SKM-1 treated with dmso at 0.1 percent for 144 hours (cell line): ENCODE data around the gene ATP11A.

Experiments
- DNase-seq: peaks from one replicate; lab custom pipeline; 2025; ENCODE audit not compliant: unreplicated experiment; lab: John Stamatoyannopoulos, UW

Gene ATP11A

DNA sequence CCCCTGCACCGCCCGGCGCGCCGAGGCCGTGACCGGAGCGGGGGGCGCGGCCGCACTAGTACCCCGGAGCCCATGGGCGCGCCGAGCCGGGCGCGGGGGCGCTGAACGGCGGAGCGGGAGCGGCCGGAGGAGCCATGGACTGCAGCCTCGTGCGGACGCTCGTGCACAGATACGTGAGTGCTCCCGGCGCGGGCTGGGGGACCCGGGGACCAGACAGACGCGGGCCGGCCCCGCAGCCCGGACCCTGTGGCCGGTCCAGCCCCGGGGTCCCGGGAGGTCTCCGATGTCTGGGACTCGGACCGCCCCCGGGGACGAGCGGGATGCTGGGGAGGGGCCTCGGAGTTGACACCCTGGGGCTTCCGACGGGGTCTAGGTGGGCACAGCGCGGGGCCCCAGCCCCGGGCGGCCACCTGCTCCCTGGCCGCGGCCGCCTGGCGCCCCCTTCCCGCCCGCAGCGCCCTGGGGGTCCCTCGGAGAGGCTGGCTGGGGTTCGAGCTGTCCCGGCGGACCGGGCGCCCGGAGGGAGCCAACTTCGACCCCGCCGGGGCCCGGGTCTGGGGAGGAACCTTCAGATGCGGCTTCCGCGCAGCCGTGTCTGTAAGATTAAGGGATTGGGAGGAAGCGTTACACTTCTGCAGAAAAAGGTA is 568 bp downstream of the ATP11A start:
- DNase-seq: no peak

DNA sequence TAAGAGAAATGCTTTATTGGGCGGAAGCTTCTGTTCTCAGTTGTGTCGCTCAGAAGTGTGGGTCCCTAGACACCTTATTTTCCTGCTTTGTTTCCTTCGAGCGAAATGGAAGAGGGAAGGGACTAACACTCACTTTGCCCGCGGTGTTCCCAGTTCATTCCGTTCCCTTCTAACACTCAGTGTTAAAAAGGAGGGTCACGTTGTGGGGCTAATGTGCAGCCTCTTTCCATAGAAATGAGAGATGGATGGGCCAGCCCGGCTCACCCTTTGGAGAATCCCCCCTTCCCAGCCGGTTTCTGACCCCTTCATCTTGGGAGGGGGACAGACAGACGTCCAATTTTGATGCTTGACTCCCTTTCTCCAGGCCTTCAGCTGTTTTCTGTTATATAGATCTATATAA is 2.3 kb downstream of the ATP11A start:
- DNase-seq: no peak

DNA sequence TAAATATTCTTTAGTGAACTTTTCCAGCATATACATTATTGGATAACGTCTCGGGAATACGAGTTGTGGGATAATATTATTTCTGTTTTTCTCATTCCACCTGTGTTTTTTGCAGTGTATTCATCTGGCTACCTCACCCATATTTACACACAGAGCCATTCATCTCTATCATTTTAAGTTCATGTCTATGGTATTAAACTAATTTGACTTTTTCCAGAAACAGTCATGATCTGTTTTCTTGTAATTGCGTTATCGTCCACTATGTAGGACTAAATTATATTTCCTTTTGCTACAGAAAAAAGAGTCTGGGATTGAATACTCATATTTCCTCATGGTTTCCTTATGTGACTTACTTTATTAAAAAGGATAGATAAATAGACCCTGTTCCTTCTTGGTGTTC is 2.7 kb downstream of the ATP11A start:
- no peak for DNase-seq

DNA sequence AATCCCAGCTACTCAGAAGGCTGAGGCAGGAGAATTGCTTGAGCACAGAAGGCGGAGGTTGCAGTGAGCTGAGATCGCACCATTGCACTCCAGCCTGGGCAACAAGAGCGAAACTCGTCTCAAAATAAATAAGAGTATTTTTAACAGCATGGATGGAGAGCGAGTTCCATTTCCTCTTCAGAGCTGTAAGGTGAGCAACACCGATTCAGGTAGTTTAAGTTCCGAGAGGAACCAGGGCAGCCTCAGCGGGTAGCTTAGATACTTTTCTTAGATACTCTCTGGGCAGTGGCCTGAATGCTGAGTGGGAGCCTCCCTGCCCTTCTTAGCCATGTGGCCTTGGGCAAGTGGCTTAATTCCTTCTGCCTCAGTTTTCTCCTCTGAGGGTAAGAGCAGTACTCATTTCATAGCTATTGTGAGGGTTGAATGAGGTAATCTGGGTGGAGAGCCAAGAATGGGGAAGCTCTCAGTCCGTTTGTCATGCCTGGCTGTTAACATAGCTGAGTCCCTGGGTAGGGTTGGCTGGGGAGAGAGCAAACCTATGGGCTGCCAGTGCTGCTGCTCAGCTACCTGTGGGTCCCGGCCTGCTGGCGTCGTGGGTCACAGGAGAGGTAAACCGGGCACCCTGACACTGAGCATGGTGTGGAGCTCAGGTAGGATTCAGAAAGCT is 4.1 kb downstream of the ATP11A start:
- peak; percentile 94 for DNase-seq

DNA sequence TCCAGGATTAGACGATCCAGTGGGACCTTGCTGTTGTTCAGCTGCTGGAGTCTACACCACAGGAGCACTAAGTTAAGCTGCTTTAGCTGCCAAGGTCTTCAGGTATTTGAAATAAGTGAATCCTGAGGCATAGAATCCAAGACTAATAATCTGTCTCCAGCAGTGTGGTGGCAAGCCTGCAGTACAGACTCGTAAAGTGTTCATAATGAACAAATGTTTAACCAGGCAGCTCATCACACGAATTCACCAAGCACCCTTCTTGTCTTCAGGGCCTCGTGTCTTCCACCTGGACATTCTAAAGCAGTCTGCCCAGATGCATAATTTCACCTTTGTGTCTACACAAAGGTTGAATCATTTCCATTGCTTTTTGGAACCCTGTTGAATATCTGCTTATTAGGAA is 5.3 kb downstream of the ATP11A start:
- DNase-seq: no peak

DNA sequence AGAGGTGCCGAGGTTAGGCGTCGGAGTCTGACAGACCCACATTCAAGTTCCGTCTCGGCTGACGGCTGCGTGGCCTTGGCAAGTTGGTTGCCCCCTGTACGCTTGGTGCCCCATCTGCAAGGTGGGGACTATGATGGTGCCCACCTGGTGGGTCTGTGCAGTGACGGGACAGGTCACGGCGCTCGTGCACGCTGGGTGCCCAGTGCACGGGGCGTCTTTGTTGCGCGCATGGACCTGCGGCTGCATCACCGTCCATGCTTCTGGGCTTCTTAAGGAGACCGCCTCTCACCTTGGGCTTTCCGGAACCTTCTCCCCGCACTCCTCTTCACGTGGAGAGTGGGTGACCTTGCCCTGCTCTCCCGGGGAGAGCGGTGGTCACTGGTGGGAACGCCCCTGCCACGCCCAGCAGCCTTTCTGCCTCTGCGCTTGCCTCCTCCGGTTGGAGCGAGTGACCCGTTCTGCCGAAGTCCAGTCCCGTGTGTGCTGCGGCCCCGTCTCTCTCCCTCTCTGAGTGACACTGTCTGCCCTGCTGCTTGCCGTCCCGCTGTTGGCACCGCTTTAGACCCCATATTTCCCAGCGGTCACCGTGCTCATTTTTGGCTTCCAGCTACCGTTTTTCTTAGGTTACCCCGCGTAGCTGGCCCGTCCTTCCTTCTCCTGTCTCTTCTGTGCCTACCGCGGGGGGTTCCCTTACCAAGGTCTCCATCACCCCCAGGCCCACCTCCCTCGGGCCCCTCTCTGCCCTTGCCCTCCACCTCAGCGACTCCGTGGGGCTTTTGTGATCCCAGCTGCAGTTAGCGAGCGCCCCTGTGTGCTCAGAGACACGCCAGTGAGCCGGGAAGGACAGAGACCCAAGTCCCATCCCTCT is 6.4 kb downstream of the ATP11A start:
- DNase-seq: no peak

DNA sequence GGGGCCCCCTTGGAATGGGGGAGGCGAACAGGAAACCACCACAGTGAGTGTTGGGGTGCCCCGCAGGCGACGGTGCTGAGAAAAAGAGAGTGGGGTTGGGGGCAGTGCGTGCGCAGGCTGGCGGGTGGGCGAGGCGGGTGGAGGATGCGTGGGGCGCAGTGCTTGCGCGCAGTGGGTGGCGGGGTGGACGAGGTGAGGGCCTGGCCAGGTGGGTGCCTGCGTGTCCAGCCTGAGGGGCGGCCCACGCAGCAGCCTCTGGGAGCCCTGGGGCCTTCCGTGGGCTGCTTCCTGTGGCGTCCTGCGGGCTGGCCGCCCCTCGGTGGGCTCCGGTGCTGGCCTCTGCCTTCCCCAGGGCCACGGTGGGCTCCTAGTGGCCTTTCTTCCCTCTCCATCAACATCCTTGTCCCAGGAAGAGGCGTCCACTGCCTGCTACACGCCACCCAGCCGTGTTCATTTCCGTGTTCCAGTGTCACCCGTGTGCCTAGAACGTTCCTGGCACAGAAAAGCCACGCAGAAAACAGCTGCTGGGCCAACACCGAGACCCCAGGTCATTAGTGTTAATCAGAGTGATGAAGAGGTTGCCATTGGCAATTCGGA is 7.1 kb downstream of the ATP11A start:
- no peak for DNase-seq

DNA sequence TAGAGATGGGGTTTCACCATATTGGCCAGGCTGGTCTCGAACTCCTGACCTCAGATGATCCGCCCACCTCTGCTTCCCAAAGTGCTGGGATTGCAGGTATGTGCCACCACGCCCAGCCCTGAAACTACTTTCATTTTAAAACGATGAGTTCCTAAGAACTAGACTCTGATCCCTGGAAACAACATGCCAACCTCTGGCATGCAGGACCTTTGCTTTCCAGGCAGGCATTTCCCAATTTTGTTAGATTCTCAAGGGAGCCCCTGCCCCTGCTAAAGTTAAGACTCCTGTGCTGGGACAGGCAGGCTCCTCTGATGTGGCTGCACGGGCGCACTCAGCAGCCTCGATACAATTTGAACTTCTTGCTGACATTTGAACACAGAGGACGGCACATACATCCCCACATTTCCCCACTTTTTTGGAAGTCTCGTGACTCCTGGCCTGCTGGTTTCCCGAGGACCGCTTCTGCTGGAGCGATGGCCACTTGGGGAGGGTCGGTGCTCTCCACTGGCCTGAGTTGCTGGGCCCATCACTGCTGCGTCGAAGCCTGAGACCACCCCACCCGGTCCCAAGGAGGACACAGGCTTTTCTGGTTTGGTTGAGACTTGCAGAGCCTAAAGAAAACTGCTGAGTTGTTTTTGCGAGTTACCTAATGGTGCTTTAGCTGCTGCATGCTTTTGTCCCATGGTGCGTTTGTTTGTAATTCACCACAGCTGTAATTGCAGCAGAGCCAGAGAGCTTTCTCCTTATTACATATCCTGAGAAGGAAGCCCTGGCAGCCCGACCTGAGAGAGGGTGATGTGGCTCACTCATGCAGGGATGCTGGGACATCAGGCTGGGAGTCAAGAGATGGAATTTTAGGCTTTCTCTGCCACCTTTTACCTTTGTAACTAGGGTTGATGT is 8.2 kb downstream of the ATP11A start:
- DNase-seq: no peak

DNA sequence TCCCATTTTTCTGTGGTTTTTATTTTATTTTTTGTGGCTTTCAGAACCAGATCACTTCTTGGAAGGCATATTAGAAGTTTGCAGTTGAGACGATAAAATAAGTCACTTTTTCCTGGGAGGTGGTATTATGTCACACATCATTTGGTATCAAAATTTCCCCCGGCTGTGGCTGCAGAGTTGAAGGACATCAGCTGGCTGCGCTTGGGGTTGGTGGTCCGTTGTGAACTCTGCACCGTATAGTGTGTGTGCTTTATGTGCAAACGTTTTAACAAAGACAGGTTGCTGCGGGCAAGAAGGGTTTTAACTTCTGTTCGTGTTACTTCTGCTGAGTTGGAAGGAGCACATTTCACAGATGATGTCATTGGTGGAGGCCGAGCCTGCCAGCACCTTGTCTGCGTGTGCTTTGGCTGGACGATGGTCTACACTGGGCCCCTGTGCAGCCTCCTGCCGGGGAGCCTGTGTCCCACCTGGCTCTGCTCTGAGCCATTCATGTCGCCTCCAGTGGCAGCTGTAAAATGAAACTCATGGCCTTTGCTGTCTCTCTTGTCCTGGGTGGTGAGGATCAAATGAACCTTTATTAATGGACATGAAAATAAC is 9.6 kb downstream of the ATP11A start:
- no peak for DNase-seq

DNA sequence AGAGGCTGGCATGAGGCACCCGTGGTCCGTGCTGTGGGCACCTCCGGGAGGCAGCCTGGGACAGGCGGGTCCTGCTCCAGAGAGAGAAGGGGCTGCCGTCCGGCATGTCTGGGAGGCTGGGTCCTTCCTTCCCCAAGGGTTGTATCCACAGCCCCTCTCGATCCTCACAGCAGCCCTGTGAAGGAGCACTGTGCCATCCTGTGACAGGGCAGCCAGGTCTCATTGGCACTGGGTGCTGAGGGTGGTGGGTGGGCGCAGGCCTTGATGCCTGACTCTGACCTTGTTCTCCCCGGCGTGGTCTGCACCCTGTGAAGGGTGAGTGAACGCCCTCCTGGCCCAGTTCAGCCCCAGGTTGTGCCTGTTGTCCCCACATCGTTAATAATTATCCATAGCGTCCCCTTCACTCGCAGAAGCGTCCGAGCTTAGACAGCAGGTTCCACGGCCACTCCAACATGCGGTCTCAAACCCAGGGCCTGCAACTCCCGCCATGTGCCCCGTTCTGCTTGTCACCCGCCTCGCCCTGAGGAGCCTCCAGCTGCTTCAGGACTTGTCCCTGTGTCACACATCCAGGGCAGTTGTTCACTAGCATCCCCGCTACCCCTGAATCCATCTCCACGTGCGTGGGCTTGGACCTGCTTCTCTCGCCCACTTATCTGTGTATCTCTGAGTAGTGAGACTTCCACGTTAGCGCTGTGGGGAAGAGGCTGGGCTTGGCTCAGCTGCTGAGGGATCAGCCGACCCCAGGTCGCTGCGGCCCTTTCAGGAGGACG is 10.6 kb downstream of the ATP11A start:
- DNase-seq: no peak

DNA sequence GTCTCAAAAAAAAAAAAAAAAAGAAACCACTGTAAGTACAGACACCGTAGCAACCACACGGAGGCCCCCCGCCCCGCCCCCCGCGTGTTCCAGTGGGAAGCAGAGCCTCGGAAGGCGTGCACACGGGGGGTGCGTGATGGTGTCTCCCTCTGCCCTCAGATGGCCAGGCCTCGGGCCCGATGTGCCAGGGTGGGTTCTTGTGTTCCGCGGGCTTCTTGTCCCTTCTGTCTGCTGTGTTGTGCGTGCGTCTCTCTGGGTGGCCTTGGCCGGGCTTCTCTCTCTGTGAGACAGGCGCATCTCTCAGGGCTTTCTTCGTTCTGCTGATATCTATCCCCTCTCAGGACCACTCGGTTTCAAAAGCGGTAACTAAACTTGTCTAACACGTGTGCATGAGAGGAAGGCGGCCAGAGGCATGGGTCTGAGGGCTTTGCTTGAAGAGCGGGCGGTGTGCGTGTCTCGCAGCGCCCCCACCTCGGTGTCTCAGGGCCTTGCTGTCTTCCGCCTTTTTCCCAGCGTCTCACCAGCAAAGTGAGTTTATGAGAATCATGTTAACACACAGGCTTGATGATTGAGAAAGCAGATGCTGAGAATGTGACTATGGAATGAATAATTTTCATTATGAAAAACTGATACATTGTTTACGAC is 12.6 kb downstream of the ATP11A start:
- DNase-seq: no peak

DNA sequence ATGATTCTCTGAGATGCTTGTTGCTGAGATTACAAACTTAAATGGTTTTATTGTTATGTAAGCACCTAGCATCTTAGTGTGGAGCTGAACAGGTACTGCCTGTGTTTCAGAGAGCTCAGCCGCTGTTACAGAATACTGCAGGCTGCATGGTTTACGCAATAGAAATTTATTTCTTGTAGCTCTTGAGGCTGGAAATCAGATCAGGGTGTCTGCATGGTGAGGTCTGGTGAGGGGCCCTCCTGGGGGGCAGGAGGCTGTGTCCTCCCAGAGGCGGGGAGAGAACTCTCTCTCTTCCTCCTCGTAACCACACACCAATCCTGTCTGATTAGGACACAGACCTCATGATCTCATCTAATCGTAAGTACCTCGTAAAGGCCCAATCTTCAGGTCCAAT is 13.1 kb downstream of the ATP11A start:
- peak; percentile 29 for DNase-seq

DNA sequence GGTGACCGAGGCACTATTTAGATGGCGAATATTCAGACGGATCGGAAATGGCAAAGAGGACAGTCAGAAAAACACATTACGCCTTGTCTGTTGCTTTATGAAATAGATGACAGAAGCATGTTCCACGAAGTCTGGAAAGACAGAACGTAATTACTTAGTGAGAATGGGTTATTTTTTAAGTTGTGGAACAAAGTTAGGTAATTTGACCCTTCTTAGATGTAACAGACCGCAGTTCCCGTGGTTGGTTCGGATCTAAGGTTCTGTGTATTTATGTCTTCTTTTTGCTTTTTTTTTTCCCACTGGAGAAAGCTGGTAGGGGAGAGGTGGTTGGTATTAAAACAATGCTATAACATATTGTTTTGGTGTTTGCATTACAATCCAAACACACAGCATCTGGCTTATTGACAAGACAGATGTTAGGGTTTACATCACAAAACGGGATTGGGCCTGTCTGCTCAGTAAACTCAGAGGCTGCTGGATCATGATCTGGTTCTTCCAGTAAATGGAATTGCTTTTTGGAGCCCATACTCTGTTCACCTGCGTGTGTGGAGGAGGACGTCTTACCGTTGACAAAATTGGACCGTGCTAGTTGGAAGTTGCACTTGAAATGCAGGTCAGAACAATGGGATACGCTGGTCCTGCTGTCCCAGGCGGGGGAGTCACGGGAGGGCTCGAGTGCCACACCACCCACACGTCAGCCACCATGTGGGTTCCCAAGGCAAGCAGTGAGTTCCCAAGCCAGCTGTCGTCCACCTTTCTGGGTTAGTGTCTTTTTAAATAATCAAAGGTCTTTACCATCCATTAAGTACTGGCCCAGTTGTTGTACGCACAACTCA is 13.8 kb downstream of the ATP11A start:
- DNase-seq: no peak

DNA sequence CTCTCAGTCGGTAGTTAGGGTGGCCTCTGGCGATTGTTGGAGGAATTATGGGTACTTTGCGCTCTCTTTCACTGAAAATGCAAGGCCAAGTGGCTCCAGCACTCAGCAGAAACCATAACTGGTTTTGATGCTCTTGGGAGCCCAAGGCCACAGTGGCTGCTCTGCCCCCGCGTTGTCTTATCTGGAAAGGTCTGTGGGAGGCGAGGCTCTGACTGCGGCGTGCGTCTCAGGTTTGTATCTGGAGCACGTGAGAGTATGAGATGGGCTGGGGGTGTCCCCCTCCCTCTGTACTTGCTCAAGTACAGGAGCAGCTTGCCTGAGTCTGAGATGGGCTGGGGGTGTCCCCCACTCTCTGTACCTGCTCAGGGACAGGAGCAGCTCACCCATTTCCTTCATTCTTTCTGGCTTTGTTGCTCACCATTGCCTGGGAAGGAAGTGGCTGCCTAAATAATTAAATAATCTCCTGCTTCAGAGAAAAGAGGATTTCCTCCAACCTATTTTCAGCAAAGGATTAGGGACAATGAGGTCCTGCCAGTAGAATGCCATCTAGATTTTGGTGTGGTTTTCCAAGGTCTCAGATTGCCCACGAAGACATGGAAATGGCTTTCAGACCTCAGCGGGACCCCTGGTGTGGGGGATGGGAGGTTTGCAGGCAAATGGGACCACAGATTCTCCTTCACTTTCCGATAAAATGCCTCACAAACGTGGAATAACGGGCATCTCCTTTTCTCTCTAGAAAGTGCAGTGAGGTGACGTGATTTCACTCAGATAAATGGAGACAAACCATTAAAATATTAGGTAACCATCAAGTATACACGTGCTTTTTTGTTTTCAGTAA is 14.7 kb downstream of the ATP11A start:
- no peak for DNase-seq

DNA sequence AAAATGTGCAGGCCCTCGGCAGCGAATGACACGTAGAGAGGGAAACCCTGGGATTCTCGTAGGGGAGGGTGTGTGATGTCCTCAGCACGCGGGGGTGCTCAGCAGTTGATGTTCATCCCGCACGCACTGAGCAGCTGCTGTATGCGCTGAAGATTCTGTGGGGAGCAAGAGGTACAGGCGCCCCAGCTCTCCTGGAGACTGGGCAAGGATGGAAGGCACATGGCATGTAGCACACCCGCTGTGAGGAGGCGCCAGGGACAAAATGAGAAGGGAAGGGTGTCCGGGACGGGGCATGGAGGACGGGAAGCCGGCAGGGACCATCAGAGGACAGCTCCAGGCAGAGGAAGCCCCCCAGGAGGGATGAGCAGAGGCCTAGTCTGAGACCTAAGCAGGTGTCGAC is 15.4 kb downstream of the ATP11A start:
- DNase-seq: no peak

DNA sequence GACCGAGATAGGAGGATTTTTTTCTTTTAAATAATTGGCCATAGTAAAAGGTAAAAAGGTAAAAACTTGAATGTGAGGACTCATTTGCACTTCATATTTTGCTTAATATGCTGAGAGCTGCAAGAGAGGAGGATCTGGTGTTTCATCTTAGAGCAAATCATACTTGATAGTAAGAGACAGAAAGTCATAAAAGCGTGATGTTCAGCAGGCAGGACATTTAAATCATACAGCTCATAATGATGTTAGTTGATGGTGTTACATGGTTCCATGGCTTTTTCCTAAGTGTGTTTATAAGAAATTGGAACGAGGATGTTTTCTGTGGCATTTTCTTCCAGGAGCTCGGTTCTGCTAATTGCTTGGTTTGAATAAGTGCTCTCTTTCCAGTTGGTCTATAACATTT is 16.3 kb downstream of the ATP11A start:
- DNase-seq: no peak

DNA sequence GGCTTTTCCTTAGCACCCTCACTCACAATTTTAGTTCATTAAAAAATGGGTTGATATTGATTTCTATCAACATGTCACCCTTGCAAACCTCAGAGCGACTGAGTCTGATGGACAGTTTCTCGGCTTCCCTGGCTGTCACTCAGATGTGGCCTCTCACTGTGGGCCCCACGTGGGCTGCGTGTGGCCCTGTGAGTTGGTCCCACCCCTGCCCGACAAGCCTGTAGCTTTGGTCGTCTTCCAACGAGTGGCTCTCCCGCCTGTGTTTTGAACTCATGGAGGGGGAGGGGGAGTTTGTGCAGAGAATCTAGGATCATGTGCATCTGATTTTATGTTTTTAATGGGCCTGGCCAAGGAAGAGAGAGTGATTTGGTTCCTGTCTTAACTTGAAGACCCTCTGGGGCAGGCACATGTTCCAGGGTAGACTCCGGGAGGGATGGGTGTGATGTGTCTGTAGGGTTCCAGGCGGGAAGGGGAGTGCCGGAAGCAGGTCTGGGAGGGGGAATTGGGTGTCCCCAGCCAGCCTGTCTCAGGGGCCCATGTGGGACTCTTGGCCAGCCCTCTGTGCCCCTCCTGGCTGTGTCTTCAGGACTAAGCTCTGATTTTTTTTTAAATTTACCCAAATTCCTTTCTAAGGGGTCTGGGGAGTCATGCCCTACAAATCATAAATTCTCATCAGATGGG is 18.9 kb downstream of the ATP11A start:
- DNase-seq: no peak
